ENCODE measurements around the gene ADD1. TPM values are rescaled to one million over a fixed set of nuclear protein-coding genes. Genes with fewer than 3 reads are reported as not detected.

ADD1 gene
- total RNA-seq, 1 experiment from 2014 or later: 232 TPM

GRCh38 chr4:2907226-2907625, 63.6 kb downstream of the ADD1 start:
- H3K36me3 ChIP-seq (ENCODE audit: insufficient read depth, low read length, poor library complexity, severe bottlenecking): peaks cover 59% of the 10 kb centered on the region
- CTCF ChIA-PET: no interaction called here
- intact Hi-C loops (cut with micrococcal nuclease; ENCODE audit: unreplicated experiment): no loop called here

GRCh38 chr4:2907706-2908293, 64.2 kb downstream of the ADD1 start:
- POLR2A ChIA-PET (ENCODE audit: low non-redundant PET): no interaction called here
- Histone ChIP-seq H3K27ac (ENCODE audit: low read depth, low read length, poor library complexity, severe bottlenecking) (no peak overlapping the region), H3K36me3 (ENCODE audit: insufficient read depth, low read length, poor library complexity, severe bottlenecking) (peaks cover 59% of the 10 kb centered on the region), H3K4me3 (ENCODE audit: low read depth, low read length, poor library complexity, severe bottlenecking) (no peak overlapping the region), H3K9me3 (ENCODE audit: low read depth, low read length, poor library complexity, severe bottlenecking) (no peaks in the 10 kb centered on the region), H3K4me1 (ENCODE audit: insufficient read depth, low read length, poor library complexity, severe bottlenecking) (no peaks in the 10 kb centered on the region), H3K27me3 (replicated peaks; ENCODE audit: insufficient read depth, low read depth, low read length, poor library complexity) (no peaks in the 10 kb centered on the region)
- CTCF ChIA-PET: no interaction called here
- BruUV-seq (replicated peaks): no TSS peak
- intact Hi-C loops (cut with micrococcal nuclease; ENCODE audit: unreplicated experiment): no loop called here
- TF ChIP-seq CTCF (conservative IDR thresholded peaks at IDR 0.05; ENCODE audit: low read depth, low read length): no peak
- TF ChIP-seq EZH2 (IDR thresholded peaks at IDR 0.05; ENCODE audit: borderline replicate concordance, low read depth, low read length, poor library complexity, severe bottlenecking): no peak
- DNase-seq (ENCODE audit: low spot score): no peak

More at GRCh38 chr4:2907226-2907625, 63.6 kb downstream of the ADD1 start:
- TF ChIP-seq CTCF (conservative IDR thresholded peaks at IDR 0.05; ENCODE audit: low read depth, low read length): no peak
- TF ChIP-seq EZH2 (IDR thresholded peaks at IDR 0.05; ENCODE audit: borderline replicate concordance, low read depth, low read length, poor library complexity, severe bottlenecking): no peak
- no peak overlapping the region for H3K4me3 ChIP-seq (ENCODE audit: low read depth, low read length, poor library complexity, severe bottlenecking)
- POLR2A ChIA-PET (ENCODE audit: low non-redundant PET): no interaction called here
- no peaks in the 10 kb centered on the region for H3K4me1 ChIP-seq (ENCODE audit: insufficient read depth, low read length, poor library complexity, severe bottlenecking)
- H3K27ac ChIP-seq (ENCODE audit: low read depth, low read length, poor library complexity, severe bottlenecking): no peak overlapping the region
- no peaks in the 10 kb centered on the region for H3K9me3 ChIP-seq (ENCODE audit: low read depth, low read length, poor library complexity, severe bottlenecking)
- H3K27me3 ChIP-seq (replicated peaks; ENCODE audit: insufficient read depth, low read depth, low read length, poor library complexity): no peaks in the 10 kb centered on the region
- no peak for DNase-seq (ENCODE audit: low spot score)
- no TSS peak for BruUV-seq (replicated peaks)

GRCh38 chr4:2908686-2909085, 65.0 kb downstream of the ADD1 start:
- intact Hi-C loops (cut with micrococcal nuclease; ENCODE audit: unreplicated experiment): no loop called here
- no TSS peak for BruUV-seq (replicated peaks)
- TF ChIP-seq CTCF (conservative IDR thresholded peaks at IDR 0.05; ENCODE audit: low read depth, low read length) (no peak), EZH2 (IDR thresholded peaks at IDR 0.05; ENCODE audit: borderline replicate concordance, low read depth, low read length, poor library complexity, severe bottlenecking) (no peak)
- H3K27me3 ChIP-seq (replicated peaks; ENCODE audit: insufficient read depth, low read depth, low read length, poor library complexity): no peaks in the 10 kb centered on the region
- H3K4me3 ChIP-seq (ENCODE audit: low read depth, low read length, poor library complexity, severe bottlenecking): no peak overlapping the region
- peaks cover 59% of the 10 kb centered on the region for H3K36me3 ChIP-seq (ENCODE audit: insufficient read depth, low read length, poor library complexity, severe bottlenecking)
- H3K9me3 ChIP-seq (ENCODE audit: low read depth, low read length, poor library complexity, severe bottlenecking): no peaks in the 10 kb centered on the region
- ChIA-PET CTCF (no interaction called here), POLR2A (ENCODE audit: low non-redundant PET) (no interaction called here)
- no peaks in the 10 kb centered on the region for H3K4me1 ChIP-seq (ENCODE audit: insufficient read depth, low read length, poor library complexity, severe bottlenecking)
- H3K27ac ChIP-seq (ENCODE audit: low read depth, low read length, poor library complexity, severe bottlenecking): no peak overlapping the region
- no peak for DNase-seq (ENCODE audit: low spot score)
